Gastrocnemius medialis (tissue), 4 donors: ENCODE data around the gene MRPL42.

Experiments
- CTCF ChIP-seq, 5 experiments: fragments of 450-650 bp in 3 of 5; fragments of 200-600 bp in 2 of 5; sonication (generic) in 2 of 5; IDR thresholded peaks in 4 of 5; conservative IDR thresholded peaks in 1 of 5; 1 replicate in 4 of 5; 2 replicates in 1 of 5; pipeline ENCODE4 v1.5.1; 2016 to 2019; ENCODE audit warnings: antibody characterized with exemption in 5 of 5, mild to moderate bottlenecking in 3 of 5, moderate library complexity in 3 of 5
- POLR2A ChIP-seq, 2 donors: fragments of 450-650 bp; IDR thresholded peaks; one replicate each; pipeline ENCODE4 v1.6.1; 2017; ENCODE audit warnings: antibody characterized with exemption in 2 of 2, mild to moderate bottlenecking in 2 of 2, moderate library complexity in 2 of 2

GRCh38 chr12:93441081-93441616, 26.2 kb upstream of the MRPL42 start:
- TF ChIP-seq CTCF (IDR thresholded peaks at IDR 0.05 in 4 of 5, conservative IDR thresholded peaks at IDR 0.05 in 1 of 5) (no peak), POLR2A (IDR thresholded peaks at IDR 0.05) (no peak)
